GM12873 (cell line): ENCODE results near the gene GALNT9.

Source experiments
- TF ChIP-seq, protein P1 (sequence below): IDR thresholded peaks from 2 replicates; pipeline ENCODE4 v1.5.1; 2012; ENCODE audit warnings: low read depth, mild to moderate bottlenecking, moderate library complexity, low read length, control low read depth; ENCODE audit not compliant: insufficient read depth; ENCODE audit errors: missing control alignments

Gene GALNT9

DNA sequence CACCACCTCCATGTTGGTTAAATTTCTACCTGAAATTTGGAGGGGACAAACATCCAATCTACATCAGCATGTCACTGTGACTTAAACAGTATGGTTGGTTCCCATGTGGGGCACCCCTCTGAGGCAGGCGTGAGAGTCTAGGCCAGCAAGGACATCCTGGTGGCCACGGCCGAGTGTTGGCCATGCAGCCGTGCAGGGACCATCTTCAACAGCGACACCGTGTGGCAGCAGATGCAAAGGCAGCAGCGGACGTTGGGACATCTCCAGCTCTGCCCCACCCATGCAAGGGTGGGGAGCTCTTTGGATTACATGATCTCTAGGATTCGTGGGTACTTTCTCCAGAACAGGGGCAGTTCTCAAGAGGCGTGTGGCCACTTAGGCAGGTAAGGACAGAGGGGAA lies 135.3 kb downstream of the GALNT9 start:
- TF ChIP-seq, protein P1, sequence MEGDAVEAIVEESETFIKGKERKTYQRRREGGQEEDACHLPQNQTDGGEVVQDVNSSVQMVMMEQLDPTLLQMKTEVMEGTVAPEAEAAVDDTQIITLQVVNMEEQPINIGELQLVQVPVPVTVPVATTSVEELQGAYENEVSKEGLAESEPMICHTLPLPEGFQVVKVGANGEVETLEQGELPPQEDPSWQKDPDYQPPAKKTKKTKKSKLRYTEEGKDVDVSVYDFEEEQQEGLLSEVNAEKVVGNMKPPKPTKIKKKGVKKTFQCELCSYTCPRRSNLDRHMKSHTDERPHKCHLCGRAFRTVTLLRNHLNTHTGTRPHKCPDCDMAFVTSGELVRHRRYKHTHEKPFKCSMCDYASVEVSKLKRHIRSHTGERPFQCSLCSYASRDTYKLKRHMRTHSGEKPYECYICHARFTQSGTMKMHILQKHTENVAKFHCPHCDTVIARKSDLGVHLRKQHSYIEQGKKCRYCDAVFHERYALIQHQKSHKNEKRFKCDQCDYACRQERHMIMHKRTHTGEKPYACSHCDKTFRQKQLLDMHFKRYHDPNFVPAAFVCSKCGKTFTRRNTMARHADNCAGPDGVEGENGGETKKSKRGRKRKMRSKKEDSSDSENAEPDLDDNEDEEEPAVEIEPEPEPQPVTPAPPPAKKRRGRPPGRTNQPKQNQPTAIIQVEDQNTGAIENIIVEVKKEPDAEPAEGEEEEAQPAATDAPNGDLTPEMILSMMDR, result peak; percentile 58

DNA sequence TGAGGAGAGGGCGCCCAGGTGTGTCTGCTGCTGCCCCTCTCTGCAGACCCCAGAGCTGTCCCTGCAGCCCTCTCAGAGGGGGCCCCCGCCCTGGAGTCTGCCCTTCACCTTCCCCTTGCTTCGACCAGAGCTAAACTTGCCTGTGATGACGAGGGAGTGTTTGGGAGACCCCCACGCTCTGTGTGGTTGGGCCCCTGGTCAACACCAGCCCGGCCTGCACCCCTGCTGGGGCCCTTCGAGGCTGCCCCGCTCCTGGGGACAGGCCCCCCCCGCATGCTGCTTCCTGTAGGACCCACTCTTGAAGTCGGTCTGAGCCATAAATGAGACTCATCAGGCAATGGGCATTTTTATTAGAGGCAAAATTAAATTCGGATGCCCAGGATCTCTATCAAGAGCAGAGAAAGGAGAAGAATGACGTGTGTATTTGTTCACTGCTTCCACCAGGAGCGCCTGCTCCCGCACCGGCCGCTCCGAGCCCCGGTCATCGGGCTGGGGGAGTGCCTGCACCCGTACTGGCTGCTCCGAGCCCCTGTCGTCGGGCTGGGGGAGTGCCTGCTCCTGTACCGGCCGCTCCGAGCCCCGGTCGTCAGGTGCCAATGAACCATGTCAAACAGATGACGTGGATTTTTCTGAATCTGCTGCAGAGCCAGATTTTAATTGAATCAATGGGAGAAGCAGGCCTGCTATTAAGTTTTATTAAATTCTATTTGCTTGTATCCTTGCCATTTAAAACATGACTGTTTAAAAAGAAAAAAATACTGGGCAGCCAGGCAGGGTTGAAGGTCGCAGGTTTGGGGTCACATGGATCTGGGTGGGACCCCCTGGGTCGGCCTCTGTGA lies 137.5 kb downstream of the GALNT9 start:
- TF ChIP-seq, protein P1, result no peak

DNA sequence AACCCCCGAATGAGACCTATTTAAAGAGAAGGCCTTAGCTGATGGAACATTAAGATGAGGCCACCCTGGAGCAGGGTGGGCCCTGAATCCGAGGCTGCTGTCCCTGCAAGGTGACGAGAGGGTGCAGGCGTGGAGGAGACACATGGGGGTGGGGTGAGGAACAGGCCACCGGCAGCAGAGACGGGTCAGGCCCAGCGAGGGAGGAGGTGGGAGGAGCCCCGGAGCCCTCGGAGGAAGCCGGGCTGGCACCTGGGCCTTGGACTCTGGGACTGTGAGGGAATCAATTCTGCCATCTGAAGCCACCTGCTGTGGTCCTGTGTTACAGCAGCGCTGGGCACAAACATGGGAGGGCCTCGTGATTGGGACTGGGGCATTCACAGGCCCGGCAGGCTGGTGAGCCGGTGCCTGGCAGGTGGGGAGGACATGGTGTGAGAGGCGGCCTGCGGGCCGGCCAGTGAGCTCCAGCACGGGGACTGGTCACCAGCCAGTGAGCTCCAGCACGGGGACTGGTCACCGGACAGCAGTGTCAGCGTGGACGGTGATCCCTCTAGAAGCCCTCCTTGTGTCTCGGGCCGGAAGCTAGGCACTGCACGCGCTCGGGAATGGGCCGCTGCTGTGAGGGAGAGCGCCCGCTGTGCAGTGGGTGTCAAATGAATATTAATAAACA lies 138.4 kb downstream of the GALNT9 start:
- TF ChIP-seq, protein P1, result no peak

DNA sequence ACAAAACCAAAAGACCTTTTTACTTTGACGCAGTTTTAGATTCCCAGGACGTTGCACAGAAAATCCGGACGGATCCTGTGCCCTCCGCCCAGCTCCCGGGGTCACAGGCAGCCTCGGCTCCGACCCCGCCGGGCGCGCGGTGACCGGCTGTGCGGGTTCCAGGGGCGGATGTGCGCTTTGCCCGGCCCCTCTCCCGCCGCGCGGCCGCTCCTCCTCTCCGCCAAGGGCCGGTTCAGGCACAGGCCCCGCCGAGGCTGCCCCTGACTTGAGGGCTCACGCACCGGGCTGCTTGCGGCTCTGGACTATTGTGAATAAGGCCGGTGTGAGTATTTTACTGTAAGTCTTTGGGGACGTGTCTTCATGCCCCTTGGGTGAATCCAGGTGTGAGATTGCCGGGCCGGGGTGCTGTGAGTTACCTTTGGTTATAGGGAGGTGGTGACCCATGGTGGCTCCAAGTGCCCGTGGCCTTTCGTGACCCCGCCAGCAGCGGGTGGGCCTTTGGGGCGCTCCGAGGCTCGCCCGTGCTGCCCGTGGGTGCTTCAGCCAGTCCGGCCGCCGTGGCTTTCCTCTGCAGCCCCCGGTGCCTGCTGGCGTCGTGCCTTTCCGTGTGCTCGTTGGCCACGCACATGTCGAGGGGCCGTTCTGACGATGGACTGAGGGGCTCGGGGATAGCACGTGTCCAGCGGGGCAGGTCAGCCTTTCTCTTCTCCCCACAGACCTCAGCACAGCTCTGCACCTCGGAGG lies 139.2 kb downstream of the GALNT9 start:
- TF ChIP-seq, protein P1, result no peak

DNA sequence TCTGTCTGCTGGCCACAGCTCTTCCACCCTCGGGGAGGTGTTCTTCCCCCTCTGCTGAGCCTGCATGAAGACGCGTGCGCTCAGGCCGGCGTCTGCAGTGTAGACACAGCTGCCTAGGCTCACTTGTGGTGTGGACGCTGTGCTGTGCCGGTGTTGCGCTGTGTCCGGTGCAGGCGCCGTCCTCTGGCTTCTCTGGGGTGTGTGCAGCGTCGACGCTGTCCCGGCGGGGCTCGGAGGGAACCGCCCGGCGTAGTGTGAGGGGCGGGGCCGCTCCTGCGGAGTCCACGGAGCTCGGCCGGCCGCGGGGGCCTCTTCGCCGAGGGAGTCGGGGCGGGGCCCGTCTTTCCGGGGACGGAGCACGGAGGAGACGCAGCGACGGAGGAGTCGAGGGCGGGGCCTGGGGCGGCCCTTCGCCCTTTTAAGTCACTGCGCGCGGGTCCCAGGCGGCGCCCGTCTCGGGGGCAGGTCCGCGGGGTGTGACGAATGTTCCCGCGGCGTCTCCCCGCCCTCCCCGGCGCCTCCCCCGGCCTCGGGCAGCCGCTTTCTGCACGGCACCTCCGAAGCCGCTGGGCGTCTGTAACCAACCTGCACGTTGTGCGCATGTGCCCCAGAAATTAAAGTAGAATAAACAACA lies 139.9 kb downstream of the GALNT9 start:
- TF ChIP-seq, protein P1, result no peak

DNA sequence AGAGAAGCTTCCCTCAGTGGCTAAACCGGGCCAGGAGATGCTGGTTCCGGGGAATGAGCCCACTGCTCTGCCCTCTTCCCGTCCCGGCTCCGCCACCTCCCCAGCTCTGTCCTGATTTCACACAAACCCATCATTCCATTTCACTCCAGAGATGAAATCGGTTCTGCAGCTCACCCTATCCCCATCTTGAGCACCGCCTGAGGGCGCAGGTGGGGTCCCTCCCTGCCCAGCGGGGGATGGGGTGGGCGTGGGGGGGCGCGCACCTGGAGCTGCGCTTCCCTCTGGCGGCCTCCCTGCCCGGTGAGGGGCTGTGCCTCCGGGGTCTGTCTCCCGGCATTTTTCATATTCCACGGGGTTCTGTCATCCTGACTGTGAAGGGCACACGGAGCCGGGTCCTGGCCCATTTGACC lies 140.5 kb downstream of the GALNT9 start:
- TF ChIP-seq, protein P1, result no peak
